GM12875 (cell line): Measurements from ENCODE around the gene RHNO1.

Experiments
- H3K4me3 ChIP-seq: one replicate; pipeline ENCODE4 v1.5.1; 2011; ENCODE audit warnings: low read depth, low read length, control low read depth
- TF ChIP-seq, protein P1 (sequence below): IDR thresholded peaks from 2 replicates; pipeline ENCODE4 v1.5.1; 2011; ENCODE audit warnings: low read depth, mild to moderate bottlenecking, control low read depth, inconsistent platforms, low read length, moderate library complexity, borderline replicate concordance; ENCODE audit not compliant: insufficient read depth

The RHNO1 gene

DNA sequence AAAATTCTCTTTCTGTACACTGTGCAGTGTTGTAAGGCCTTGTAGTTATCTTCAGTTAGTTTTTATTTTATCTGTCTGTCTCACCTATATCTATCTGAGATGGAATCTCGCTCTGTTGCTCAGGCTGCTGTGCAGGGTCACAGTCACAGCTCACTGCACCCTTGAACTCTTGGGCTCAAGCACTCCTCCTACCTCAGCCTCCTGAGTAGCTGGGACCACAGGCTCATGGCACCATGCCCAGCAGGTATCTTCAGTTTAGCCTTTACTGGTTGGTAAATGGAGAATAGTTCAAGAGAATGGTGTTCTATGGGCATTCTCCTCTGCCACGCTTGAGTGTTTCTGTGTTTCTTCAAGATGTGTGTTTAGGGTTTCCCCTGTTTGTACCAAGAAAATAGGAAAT lies 27.2 kb downstream of the RHNO1 start:
- H3K4me3 ChIP-seq = no peak overlapping the region

DNA sequence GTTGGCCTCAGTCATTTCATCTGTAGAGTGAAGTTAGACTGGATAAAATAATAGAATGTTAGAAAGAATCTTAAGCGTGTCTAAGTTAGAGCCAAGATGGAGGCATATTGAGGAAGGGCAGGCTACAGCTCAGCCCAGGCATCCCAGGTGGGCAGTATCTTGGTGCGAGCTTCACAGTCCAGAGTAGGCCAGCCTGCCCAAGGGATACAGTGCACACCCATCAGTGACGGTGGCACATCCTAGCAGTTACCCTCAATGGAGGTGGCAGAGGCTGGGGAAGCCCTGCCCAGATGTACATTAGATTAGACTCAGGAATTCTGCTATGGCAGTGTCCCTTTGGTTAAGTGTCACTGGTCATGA lies 35.2 kb downstream of the RHNO1 start:
- TF ChIP-seq, protein P1, sequence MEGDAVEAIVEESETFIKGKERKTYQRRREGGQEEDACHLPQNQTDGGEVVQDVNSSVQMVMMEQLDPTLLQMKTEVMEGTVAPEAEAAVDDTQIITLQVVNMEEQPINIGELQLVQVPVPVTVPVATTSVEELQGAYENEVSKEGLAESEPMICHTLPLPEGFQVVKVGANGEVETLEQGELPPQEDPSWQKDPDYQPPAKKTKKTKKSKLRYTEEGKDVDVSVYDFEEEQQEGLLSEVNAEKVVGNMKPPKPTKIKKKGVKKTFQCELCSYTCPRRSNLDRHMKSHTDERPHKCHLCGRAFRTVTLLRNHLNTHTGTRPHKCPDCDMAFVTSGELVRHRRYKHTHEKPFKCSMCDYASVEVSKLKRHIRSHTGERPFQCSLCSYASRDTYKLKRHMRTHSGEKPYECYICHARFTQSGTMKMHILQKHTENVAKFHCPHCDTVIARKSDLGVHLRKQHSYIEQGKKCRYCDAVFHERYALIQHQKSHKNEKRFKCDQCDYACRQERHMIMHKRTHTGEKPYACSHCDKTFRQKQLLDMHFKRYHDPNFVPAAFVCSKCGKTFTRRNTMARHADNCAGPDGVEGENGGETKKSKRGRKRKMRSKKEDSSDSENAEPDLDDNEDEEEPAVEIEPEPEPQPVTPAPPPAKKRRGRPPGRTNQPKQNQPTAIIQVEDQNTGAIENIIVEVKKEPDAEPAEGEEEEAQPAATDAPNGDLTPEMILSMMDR = no peak

More for the DNA sequence above, 27.2 kb downstream of the RHNO1 start:
- TF ChIP-seq, protein P1 = no peak

DNA sequence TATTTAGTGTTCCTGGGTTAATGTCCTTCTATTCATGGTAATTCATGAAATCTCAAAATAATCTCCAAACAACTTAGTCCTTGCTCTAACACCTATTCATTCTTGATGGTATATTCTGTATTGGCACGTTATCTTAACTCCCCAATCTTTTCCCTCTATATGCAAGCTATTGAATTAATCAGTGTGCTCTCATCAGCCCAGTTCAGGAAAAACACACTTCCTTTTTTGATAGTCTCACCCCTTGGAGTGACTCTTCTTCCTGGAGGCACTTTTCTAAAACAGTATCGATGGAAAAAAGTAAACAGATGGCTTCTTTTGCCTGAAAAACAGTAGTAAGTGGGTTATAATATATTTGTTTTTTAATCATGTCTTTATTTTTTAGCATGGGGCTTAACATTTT lies 42.2 kb downstream of the RHNO1 start:
- TF ChIP-seq, protein P1 = no peak
- no peak overlapping the region for H3K4me3 ChIP-seq

More for the DNA sequence above, 35.2 kb downstream of the RHNO1 start:
- H3K4me3 ChIP-seq = no peak overlapping the region

DNA sequence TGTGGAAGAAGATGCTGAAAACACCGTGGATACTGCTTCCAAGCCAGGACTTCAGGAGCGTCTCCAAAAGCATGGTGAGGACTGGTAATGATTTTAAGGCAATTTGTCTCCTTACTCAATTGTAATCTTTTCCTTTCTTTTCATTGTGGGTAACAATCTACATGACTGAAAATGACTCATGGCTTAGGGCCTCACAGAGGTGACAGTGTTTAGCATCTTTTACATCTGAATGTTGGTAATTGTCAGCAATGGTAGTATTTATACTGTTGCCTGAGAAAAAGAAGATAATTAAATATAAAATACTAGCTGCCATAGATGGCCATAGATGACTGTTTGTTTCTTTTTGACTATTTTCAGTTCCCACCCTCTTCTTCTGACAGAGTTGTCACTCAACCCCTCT lies 45.3 kb downstream of the RHNO1 start:
- TF ChIP-seq, protein P1 = no peak

DNA sequence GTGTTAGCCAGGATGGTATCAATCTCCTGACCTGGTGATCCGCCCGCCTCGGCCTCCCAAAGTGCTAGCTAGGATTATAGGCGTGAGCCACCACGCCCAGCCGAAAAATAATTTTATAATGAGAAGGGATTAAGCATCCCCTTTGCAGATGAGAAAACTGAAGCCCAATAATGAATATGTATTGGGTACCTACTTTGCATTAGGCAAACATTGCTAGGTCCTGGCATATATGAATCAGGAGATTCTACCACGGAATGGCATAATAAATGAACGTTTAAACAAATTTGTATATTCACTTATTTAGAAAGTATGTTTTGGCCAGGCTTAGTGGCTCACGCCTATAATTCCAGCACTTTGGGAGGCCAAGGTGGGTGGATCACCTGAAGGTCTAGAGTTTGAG lies 46.0 kb downstream of the RHNO1 start:
- TF ChIP-seq, protein P1 = no peak
- H3K4me3 ChIP-seq = no peak overlapping the region

More for the DNA sequence above, 45.3 kb downstream of the RHNO1 start:
- H3K4me3 ChIP-seq = no peak overlapping the region

DNA sequence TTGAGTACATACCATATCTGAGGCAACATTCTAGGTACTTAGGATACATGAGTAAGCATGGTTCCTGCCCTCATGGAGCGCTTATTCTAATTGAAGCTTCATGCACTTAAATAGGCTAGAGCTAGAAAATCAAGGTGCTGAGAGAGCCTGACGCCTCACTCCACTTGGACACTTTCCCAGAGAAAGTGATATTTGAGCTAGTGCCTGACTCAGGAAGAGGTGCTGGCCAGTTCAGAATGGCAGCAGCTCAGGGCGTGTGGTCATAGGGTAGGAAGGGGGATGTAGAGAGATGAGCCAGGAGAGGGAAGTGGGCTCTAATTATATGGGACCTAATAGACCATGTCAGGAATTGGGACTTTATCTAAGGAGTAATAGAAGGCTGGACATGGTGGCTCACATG lies 47.0 kb downstream of the RHNO1 start:
- TF ChIP-seq, protein P1 = no peak
- H3K4me3 ChIP-seq = no peak overlapping the region

DNA sequence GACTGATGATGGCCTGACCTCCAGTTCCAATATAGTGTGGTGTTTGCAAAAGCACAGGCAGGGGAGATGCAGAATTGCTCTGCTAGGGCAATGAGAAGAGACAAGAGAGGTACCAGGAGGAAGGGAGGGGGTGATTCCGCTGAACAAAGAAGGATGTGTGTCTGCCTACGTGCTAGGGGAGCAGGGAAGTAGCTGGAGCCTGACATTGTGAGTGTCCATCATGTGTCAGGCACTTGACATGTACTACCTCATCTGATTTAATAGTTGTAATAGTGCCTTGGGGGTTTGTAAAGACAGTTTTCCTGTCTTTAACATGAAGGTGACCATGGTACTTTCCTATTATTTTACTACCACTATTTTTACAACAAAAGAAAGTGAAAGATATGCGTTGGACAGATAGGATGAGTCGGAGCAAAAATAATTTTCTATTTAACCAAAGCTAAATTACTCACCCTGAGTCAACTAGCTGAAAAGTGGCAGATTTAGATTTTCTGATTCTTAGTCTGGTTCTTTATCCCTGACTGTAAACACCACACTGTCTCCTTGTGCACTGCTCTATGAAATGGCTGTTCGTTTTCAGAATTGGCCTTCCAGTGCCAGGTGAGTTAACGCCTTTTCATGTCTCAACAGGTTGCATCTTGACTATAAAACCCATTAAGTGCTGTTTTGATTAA lies 48.4 kb downstream of the RHNO1 start:
- TF ChIP-seq, protein P1 = no peak
- H3K4me3 ChIP-seq = no peak overlapping the region
